Brain microvascular endothelial cell (primary cell): ENCODE data around the gene ESPN.

Experiments used
- DNase-seq: peaks from one replicate; pipeline ENCODE4 v3.0.0-alpha.2; 2020
- H3K27ac ChIP-seq: fragments of 250-450 bp; sonication (Bioruptor Pico); 2 replicates; pipeline ENCODE4 v1.5.1; 2020; ENCODE audit warnings: mild to moderate bottlenecking, moderate library complexity
- H3K27me3 ChIP-seq: fragments of 250-450 bp; sonication (Bioruptor Pico); replicated peaks from 2 replicates; pipeline ENCODE4 v1.5.1; 2020; ENCODE audit warnings: mild to moderate bottlenecking
- H3K36me3 ChIP-seq: fragments of 250-450 bp; sonication (Bioruptor Pico); replicated peaks from 2 replicates; pipeline ENCODE4 v1.5.1; 2020; ENCODE audit warnings: mild to moderate bottlenecking
- H3K4me3 ChIP-seq: 2 replicates; pipeline ENCODE4 v1.5.1; 2011; ENCODE audit warnings: low read depth, mild to moderate bottlenecking, control low read depth, low read length, moderate library complexity
- CTCF ChIP-seq: IDR thresholded peaks from 2 replicates; pipeline ENCODE4 v1.5.1; 2011; ENCODE audit warnings: low read depth, mild to moderate bottlenecking, moderate library complexity, low read length, control low read depth, inconsistent platforms; ENCODE audit errors: missing control alignments
- in situ Hi-C: cut with HindIII; loops from 2 replicates; pipeline ENCODE4 v1.10.0; 2017; ENCODE audit warnings: low sequenced_read_pairs, low pct_ligation_motif_present

ESPN gene

GRCh38 chr1:6485168-6486101 is 60.9 kb downstream of the ESPN start:
- H3K36me3 ChIP-seq = no peaks in the 10 kb centered on the region
- DNase-seq = no peak
- no peaks in the 10 kb centered on the region for H3K27me3 ChIP-seq
- H3K27ac ChIP-seq = no peak overlapping the region
- H3K4me3 ChIP-seq = peak overlapping the region; percentile 64
- in situ Hi-C loops = no loop called here
- peak; percentile 42 for TF ChIP-seq CTCF

- peak overlapping the region; percentile 64 for H3K4me3 ChIP-seq
- peak; percentile 81 for DNase-seq
- no peak overlapping the region for H3K27ac ChIP-seq
- TF ChIP-seq CTCF = peak; percentile 99
- no peaks in the 10 kb centered on the region for H3K36me3 ChIP-seq
- no peaks in the 10 kb centered on the region for H3K27me3 ChIP-seq
- in situ Hi-C loops = no loop called here
Measured at GRCh38 chr1:6486433-6487011, 61.9 kb downstream of the ESPN start.

GRCh38 chr1:6487804-6488484 is 63.4 kb downstream of the ESPN start:
- in situ Hi-C loops = no loop called here
- TF ChIP-seq CTCF = no peak
- Histone ChIP-seq H3K4me3 (no peak overlapping the region), H3K27ac (no peak overlapping the region), H3K27me3 (no peaks in the 10 kb centered on the region), H3K36me3 (no peaks in the 10 kb centered on the region)
- DNase-seq = no peak

- TF ChIP-seq CTCF = no peak
- no peaks in the 10 kb centered on the region for H3K27me3 ChIP-seq
- no peaks in the 10 kb centered on the region for H3K36me3 ChIP-seq
- H3K4me3 ChIP-seq = no peak overlapping the region
- no peak overlapping the region for H3K27ac ChIP-seq
- no peak for DNase-seq
- in situ Hi-C loops = no loop called here
Measured at GRCh38 chr1:6488602-6489382, 64.2 kb downstream of the ESPN start.

- no peaks in the 10 kb centered on the region for H3K27me3 ChIP-seq
- in situ Hi-C loops = no loop called here
- H3K27ac ChIP-seq = no peak overlapping the region
- H3K36me3 ChIP-seq = no peaks in the 10 kb centered on the region
- no peak for DNase-seq
- H3K4me3 ChIP-seq = no peak overlapping the region
- TF ChIP-seq CTCF = no peak
Measured at GRCh38 chr1:6489383-6489765, 64.8 kb downstream of the ESPN start.
